ENCODE results near the gene BRD3OS.
A peak's percentile ranks its signal among the peaks of the same experiment; 100 is the strongest.
"Not testable (repeated sequence)": the region's sequence is repeated elsewhere in the genome, so short reads cannot be mapped to it uniquely, and the experiment has no call there.

Gene BRD3OS, protein sequence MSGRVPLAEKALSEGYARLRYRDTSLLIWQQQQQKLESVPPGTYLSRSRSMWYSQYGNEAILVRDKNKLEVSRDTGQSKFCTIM

DNA sequence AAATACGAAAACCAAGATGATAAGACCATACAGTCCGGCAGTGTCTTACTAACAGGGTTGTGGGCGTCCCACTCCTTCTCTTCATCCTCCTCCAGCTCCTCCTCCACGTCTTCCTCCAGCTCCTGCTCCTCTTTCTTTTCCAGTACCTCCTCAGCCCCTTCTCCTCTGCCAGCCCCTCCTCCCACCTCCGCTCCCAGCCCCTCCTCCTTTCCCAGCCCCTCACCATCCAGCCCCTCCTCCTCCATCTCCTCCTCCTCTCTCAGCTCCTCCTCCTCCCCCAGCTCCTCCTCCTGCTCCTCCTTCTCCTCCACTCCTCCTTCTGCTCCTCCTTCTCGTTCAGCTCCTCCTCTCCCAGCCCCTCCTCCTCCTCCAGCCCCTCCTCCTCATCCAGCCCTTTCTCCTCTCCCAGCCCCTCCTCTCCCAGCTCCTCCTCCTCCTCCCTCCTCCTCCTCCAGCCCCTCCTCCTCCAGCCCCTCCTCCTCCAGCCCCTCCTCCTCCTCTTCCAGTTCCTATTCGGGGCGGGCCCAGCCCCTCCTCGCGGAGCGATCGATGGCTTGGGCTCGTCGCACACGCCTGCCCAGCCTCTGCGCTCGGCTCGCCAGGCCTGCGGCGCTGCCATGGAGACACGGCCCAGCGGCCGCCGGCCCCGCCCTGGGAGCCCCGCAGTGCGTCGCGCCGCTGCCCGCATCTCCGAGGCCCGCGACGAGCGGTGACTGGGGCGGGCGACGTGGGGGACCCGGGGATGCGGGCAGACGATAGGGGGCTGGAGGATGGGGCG is at the start of gene BRD3OS:
Gene BRD3OS (plus strand): TSS at position 654 of the 778 bp plus-strand sequence. CDS start 1,267 bp downstream, outside the sequence.
- DNase-seq: peak; percentile 89

DNA sequence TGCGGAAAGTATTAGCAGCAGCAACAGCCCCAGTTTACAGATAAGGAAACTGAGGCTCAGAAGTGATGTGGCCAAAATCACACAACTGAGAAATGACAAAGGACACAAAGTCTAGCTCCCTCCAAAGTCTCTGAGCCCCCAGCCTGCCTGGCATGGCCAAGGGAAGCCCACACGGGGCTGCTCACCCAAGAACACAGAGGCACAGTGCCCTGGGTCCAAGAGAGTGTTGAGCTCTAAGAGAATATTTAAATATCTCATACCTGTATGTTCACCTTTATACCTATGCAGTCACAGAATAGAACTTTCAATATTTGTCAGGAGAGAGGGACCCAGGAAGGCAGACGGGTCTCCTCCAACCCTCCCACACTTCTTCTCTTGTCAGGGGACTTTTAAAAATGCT is 49.8 kb upstream of the BRD3OS start:
- no peak for DNase-seq

GRCh38 chr9:133976191-133976861 is 49.0 kb upstream of the BRD3OS start:
- DNase-seq: no peak

DNA sequence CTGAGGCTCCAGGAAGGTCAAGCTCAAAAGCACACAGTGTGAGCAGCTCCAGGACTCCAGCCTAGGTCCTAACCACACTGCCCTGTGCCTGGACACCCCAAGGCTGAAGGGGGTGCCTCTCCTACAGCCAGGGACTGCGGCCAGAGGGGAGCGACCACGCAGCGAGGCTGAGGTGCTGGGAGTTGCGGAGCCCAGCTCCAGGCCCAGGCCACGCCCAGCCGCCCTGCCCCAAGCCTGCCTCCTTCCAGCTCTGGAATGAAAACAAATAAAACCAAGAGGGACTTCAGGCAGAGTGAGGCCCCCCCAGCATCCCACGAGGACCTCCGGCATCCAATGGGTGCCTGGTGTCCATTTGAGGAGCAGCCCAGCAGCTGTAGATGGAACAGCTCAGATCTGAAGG is 48.4 kb upstream of the BRD3OS start:
- no peak for DNase-seq

- no peak for DNase-seq
These were observed 47.7 kb upstream of the BRD3OS start for GRCh38 chr9:133977421-133978201.

DNA sequence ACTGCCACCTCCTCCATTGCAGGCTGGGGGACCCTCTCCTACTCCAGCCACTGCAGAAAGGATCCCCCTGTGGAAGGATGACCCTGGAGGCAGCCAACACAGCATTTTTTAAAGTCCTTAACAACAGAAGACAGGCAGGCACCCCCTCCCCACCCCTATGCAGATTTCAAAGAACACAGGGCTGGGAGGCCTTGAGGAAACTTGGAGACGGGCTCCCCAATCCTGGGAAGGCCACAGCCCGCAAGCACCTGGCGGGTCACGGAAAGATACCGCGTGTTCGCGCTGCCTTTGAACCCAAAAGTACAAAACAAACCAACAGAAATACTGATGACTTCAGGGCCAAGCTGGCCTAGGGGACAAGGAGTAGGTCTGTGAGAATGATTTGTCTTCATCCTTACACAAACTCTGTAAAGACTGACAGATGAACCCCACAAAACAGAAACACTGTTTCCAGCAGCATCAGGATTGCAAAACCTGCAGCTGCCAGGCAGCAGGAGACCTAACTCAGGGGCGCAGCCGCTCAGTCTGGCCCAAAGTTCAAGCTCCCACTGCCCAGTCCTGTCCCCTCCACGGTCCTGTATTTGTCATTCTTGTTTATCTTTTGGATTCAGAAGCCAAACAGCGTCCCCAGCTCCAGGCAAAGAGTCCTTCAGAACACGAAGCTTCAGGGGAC is 46.9 kb upstream of the BRD3OS start:
- no peak for DNase-seq

GRCh38 chr9:133978899-133979272 is 46.4 kb upstream of the BRD3OS start:
- DNase-seq: no peak

- DNase-seq: no peak
These were observed 45.9 kb upstream of the BRD3OS start for GRCh38 chr9:133979273-133979920.

- DNase-seq: no peak
These were observed 45.1 kb upstream of the BRD3OS start for GRCh38 chr9:133979921-133980863.

- DNase-seq: no peak
These were observed 44.3 kb upstream of the BRD3OS start for GRCh38 chr9:133980864-133981588.

DNA sequence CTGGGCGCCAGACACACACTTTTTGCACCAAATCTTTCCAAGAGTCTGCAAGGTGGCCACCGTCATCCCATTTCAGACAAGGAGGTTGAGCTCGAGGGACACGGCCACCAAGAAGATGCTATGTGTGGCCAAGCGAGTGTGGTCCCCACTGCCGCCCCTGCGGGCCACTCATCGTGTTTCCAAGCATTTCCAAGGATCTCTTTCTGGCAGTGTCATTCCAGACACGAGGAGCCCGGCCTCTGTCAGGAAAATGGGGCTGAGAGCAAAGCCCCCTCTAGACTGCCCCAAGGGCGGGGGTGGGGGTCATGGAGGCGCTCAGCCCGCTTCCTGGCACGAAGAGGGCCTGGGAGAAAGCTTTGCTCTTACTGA is 43.7 kb upstream of the BRD3OS start:
- no peak for DNase-seq

- DNase-seq: no peak
These were observed 43.2 kb upstream of the BRD3OS start for GRCh38 chr9:133981958-133982681.

GRCh38 chr9:133982971-133983720 is 42.1 kb upstream of the BRD3OS start:
- no peak for DNase-seq

- DNase-seq: no peak
These were observed 39.2 kb upstream of the BRD3OS start for GRCh38 chr9:133986061-133986460.

GRCh38 chr9:133986774-133987445 is 38.4 kb upstream of the BRD3OS start:
- DNase-seq: no peak

DNA sequence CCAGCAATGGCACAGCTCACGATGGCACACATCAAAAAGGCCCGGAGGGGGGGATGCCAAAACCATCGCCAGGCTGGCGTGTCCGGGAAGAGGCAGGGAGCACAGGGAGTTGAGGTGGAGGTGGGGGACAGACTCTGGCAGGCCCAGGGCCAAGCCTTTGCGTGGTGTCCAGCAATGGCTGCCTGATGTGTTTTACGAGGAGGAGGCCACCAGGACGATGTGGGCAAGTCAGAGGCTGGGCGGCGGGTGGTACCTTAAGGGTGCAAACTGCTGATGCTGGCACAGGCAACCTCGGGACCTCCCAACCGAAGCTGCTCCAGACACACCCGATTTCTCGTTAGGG is 37.9 kb upstream of the BRD3OS start:
- no peak for DNase-seq

DNA sequence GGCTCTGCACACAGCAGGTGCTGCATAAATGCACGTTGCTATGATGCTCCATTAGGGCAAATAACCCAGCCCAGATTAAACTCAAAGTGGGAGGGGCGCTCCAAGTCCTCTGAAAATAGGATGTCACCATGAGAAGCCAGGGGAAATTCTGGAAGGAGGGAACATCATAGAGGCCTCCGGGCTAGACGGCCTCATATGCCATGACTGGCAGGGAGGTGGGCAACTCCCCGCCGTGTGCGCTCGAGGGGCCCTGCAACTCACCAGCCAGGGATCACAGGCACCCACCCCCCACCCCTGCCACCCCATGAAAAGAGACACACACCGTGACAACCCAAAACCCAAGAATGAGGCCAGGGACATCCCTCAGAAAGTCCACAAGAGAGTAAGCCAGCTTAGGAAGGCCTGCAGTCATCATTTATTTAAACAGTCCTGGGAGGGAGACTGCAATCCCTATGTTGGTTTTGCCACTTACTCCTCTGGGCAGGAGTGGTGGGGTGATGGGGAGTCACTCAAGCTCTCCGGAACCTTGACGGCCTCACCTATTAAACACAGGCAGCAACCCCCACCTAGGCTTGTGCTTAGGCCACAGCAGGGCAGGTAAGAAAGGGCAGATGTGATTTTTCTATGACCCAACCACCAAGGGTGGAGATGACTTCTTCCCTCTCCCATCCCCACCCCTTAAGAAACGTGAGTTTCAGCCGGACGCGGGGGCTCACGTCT is 37.2 kb upstream of the BRD3OS start:
- no peak for DNase-seq

- not testable (repeated sequence) for DNase-seq
These were observed 36.5 kb upstream of the BRD3OS start for GRCh38 chr9:133988771-133989170.

Measured in stimulated activated CD4-positive, alpha-beta T cell treated with anti-CD3 and anti-CD28 coated beads, Interleukin-12 subunit alpha, Interleukin-12 subunit beta, amount 100 ng/mL, for 4 hours (primary cell).